Measurements from ENCODE around the gene TPD52L2.

Gene TPD52L2

GRCh38 chr20:63835021-63835858, 29.8 kb upstream of the TPD52L2 start:
- peak; percentile 90 for DNase-seq (ENCODE audit: low read depth, low spot score)

GRCh38 chr20:63836458-63837344, 28.4 kb upstream of the TPD52L2 start:
- Histone ChIP-seq H3K4me3 (ENCODE audit: low read length) (no peak overlapping the region), H3K27ac (ENCODE audit: low read length) (no peak overlapping the region), H3K36me3 (ENCODE audit: control insufficient read depth, insufficient read depth, low read length) (no peaks in the 10 kb centered on the region), H3K27me3 (ENCODE audit: control insufficient read depth, insufficient read depth, low read length) (peaks cover 2% of the 10 kb centered on the region; the same call in 1 of the 2 replicates), H3K4me1 (ENCODE audit: control insufficient read depth, insufficient read depth, low read length) (peaks cover 13% of the 10 kb centered on the region), H3K9me3 (ENCODE audit: control insufficient read depth, insufficient read depth, low read length) (no peaks in the 10 kb centered on the region)
- DNase-seq (ENCODE audit: low read depth, low spot score): no peak
- WGBS (ENCODE audit: insufficient coverage, insufficient read length): no CpG with 5 or more reads among the region's 27 CpGs

More at GRCh38 chr20:63835021-63835858, 29.8 kb upstream of the TPD52L2 start:
- no peaks in the 10 kb centered on the region for H3K9me3 ChIP-seq (ENCODE audit: control insufficient read depth, insufficient read depth, low read length)
- no CpG with 5 or more reads among the region's 21 CpGs for WGBS (ENCODE audit: insufficient coverage, insufficient read length)
- H3K4me1 ChIP-seq (ENCODE audit: control insufficient read depth, insufficient read depth, low read length): peaks cover 10% of the 10 kb centered on the region
- H3K4me3 ChIP-seq (ENCODE audit: low read length): no peak overlapping the region
- no peaks in the 10 kb centered on the region for H3K36me3 ChIP-seq (ENCODE audit: control insufficient read depth, insufficient read depth, low read length)
- H3K27me3 ChIP-seq (ENCODE audit: control insufficient read depth, insufficient read depth, low read length): peaks cover 2% of the 10 kb centered on the region; the same call in 1 of the 2 replicates
- no peak overlapping the region for H3K27ac ChIP-seq (ENCODE audit: low read length)

GRCh38 chr20:63837479-63837878, 27.6 kb upstream of the TPD52L2 start:
- H3K4me1 ChIP-seq (ENCODE audit: control insufficient read depth, insufficient read depth, low read length): peaks cover 12% of the 10 kb centered on the region
- H3K9me3 ChIP-seq (ENCODE audit: control insufficient read depth, insufficient read depth, low read length): no peaks in the 10 kb centered on the region
- peaks cover under 1% of the 10 kb centered on the region; the same call in 1 of the 2 replicates for H3K27me3 ChIP-seq (ENCODE audit: control insufficient read depth, insufficient read depth, low read length)
- no CpG with 5 or more reads among the region's 8 CpGs for WGBS (ENCODE audit: insufficient coverage, insufficient read length)
- H3K36me3 ChIP-seq (ENCODE audit: control insufficient read depth, insufficient read depth, low read length): no peaks in the 10 kb centered on the region
- DNase-seq (ENCODE audit: low read depth, low spot score): no peak
- no peak overlapping the region for H3K4me3 ChIP-seq (ENCODE audit: low read length)
- H3K27ac ChIP-seq (ENCODE audit: low read length): no peak overlapping the region

- Histone ChIP-seq H3K27ac (ENCODE audit: low read length) (no peak overlapping the region), H3K4me1 (ENCODE audit: control insufficient read depth, insufficient read depth, low read length) (peaks cover 9% of the 10 kb centered on the region), H3K9me3 (ENCODE audit: control insufficient read depth, insufficient read depth, low read length) (no peaks in the 10 kb centered on the region), H3K4me3 (ENCODE audit: low read length) (no peak overlapping the region), H3K36me3 (ENCODE audit: control insufficient read depth, insufficient read depth, low read length) (no peaks in the 10 kb centered on the region), H3K27me3 (ENCODE audit: control insufficient read depth, insufficient read depth, low read length) (no peaks in the 10 kb centered on the region)
- no CpG with 5 or more reads among the region's 13 CpGs for WGBS (ENCODE audit: insufficient coverage, insufficient read length)
- DNase-seq (ENCODE audit: low read depth, low spot score): no peak
These were observed 25.4 kb upstream of the TPD52L2 start for GRCh38 chr20:63839620-63840019.

DNA sequence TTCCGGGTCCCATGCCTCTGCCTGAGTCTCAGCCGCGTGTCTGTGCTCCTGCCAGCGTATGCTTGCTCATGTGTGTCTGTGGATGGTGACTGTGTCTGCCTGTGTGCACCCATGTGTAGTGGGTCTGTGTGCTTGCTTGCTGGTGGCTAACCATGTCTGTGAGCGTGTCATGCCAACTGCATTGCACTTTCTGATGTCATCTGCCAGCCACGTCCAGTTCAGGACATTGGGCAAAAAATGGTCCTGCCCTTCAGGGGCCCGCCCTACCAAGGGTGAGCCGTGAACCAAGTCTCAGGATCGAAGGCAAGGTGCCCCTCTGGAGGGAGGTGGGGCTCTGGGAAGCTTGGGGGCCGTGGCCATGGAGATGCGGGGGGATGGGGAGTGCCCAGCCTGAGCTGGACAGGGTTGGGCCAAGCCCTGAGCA, 24.7 kb upstream of the TPD52L2 start:
- Histone ChIP-seq H3K9me3 (ENCODE audit: control insufficient read depth, insufficient read depth, low read length) (no peaks in the 10 kb centered on the region), H3K4me1 (ENCODE audit: control insufficient read depth, insufficient read depth, low read length) (peaks cover 5% of the 10 kb centered on the region), H3K36me3 (ENCODE audit: control insufficient read depth, insufficient read depth, low read length) (no peaks in the 10 kb centered on the region), H3K27ac (ENCODE audit: low read length) (no peak overlapping the region), H3K4me3 (ENCODE audit: low read length) (no peak overlapping the region), H3K27me3 (ENCODE audit: control insufficient read depth, insufficient read depth, low read length) (no peaks in the 10 kb centered on the region)
- no peak for DNase-seq (ENCODE audit: low read depth, low spot score)
- no CpG with 5 or more reads among the region's 11 CpGs for WGBS (ENCODE audit: insufficient coverage, insufficient read length)

DNA sequence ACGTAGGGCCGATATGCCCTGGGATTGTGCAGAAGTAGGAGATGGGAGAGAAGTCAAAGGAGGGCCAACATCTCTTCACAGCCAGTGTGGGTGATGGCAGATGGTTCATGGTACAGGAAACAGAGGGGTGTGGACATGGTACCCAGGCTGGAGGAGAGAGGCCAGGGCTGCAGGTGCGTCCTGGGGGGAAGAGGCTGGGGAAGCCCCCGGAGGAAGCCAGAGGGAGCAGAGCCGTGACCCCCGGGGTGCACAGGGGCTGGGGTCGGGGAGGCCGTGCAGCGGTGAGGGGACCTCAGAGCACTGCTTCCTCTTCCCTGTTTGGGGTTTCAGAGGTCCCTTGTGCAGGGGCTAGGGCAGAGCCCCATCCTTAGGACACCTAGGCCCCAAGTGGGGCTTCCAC, 22.8 kb upstream of the TPD52L2 start:
- WGBS (ENCODE audit: insufficient coverage, insufficient read length): no CpG with 5 or more reads among the region's 9 CpGs

GRCh38 chr20:63843222-63843621, 21.8 kb upstream of the TPD52L2 start:
- Histone ChIP-seq H3K4me3 (ENCODE audit: low read length) (no peak overlapping the region), H3K4me1 (ENCODE audit: control insufficient read depth, insufficient read depth, low read length) (peaks cover 13% of the 10 kb centered on the region), H3K9me3 (ENCODE audit: control insufficient read depth, insufficient read depth, low read length) (no peaks in the 10 kb centered on the region), H3K36me3 (ENCODE audit: control insufficient read depth, insufficient read depth, low read length) (no peaks in the 10 kb centered on the region), H3K27ac (ENCODE audit: low read length) (no peak overlapping the region), H3K27me3 (ENCODE audit: control insufficient read depth, insufficient read depth, low read length) (no peaks in the 10 kb centered on the region)
- DNase-seq (ENCODE audit: low read depth, low spot score): no peak
- WGBS (ENCODE audit: insufficient coverage, insufficient read length): no CpG with 5 or more reads among the region's 12 CpGs

More for the DNA sequence above, 22.8 kb upstream of the TPD52L2 start:
- DNase-seq (ENCODE audit: low read depth, low spot score): no peak
- Histone ChIP-seq H3K27me3 (ENCODE audit: control insufficient read depth, insufficient read depth, low read length) (no peaks in the 10 kb centered on the region), H3K4me3 (ENCODE audit: low read length) (no peak overlapping the region), H3K4me1 (ENCODE audit: control insufficient read depth, insufficient read depth, low read length) (peaks cover 8% of the 10 kb centered on the region), H3K27ac (ENCODE audit: low read length) (no peak overlapping the region), H3K9me3 (ENCODE audit: control insufficient read depth, insufficient read depth, low read length) (no peaks in the 10 kb centered on the region), H3K36me3 (ENCODE audit: control insufficient read depth, insufficient read depth, low read length) (no peaks in the 10 kb centered on the region)

DNA sequence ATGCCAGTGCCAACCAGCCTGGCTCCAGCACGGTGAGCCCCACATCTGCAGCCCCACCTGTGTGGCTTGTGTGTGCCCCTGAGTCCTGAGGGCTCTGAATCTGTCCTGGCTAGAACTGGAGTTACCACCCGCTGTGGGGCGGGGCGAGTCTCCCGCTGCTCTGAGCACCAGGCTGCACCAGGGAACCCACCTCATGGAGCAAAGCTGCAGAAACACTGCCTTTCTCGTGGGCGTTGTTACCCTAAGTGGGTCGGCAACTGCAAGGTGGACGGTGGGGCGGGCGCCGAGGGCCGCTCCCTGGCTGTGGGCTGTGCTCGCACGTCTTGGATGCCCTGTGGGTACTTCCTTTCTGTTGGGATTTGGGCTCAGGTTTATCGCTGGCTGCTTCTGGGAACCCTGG, 21.3 kb upstream of the TPD52L2 start:
- Histone ChIP-seq H3K4me1 (ENCODE audit: control insufficient read depth, insufficient read depth, low read length) (peaks cover 18% of the 10 kb centered on the region), H3K36me3 (ENCODE audit: control insufficient read depth, insufficient read depth, low read length) (no peaks in the 10 kb centered on the region), H3K27me3 (ENCODE audit: control insufficient read depth, insufficient read depth, low read length) (no peaks in the 10 kb centered on the region), H3K27ac (ENCODE audit: low read length) (no peak overlapping the region), H3K4me3 (ENCODE audit: low read length) (no peak overlapping the region), H3K9me3 (ENCODE audit: control insufficient read depth, insufficient read depth, low read length) (no peaks in the 10 kb centered on the region)
- no peak for DNase-seq (ENCODE audit: low read depth, low spot score)
- WGBS (ENCODE audit: insufficient coverage, insufficient read length): no CpG with 5 or more reads among the region's 16 CpGs

- DNase-seq (ENCODE audit: low read depth, low spot score): no peak
- Histone ChIP-seq H3K4me1 (ENCODE audit: control insufficient read depth, insufficient read depth, low read length) (peaks cover 18% of the 10 kb centered on the region), H3K4me3 (ENCODE audit: low read length) (no peak overlapping the region), H3K9me3 (ENCODE audit: control insufficient read depth, insufficient read depth, low read length) (no peaks in the 10 kb centered on the region), H3K27ac (ENCODE audit: low read length) (no peak overlapping the region), H3K36me3 (ENCODE audit: control insufficient read depth, insufficient read depth, low read length) (no peaks in the 10 kb centered on the region), H3K27me3 (ENCODE audit: control insufficient read depth, insufficient read depth, low read length) (no peaks in the 10 kb centered on the region)
- WGBS (ENCODE audit: insufficient coverage, insufficient read length): no CpG with 5 or more reads among the region's 9 CpGs
These were observed 20.5 kb upstream of the TPD52L2 start for GRCh38 chr20:63844511-63844991.

DNA sequence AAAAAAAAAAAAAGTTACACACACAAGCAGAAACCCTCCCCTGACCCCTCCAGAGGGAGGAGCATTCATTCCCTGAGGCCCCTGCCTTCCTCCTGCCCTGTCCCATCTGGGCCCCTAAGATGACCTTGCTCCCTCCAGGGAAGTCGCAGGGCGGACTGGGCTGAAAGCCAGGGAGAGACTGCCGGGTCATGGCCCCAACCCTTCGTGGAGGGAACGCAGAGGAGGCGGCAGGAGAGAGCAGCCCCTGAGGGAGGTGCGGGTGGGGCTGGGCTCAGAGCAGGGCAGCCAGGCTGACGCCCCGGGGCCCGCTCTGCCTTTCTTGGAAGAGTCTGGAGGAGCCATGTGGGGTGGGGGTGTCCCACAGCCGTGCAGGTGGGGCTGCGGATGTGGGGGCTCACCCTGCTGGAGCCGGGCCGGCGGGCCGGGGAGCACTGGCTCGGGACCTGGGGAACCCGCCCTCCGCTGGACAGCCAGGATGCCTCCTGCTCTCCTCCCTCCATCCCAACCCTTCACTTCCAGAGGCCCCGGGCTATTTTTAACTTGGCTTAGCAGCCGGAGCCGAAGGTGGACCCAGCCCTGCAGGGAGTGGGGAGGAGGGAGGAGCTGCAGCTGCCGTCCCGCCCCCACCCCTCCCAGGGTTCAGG, 18.8 kb upstream of the TPD52L2 start:
- DNase-seq (ENCODE audit: low read depth, low spot score): no peak
- H3K4me3 ChIP-seq (ENCODE audit: low read length): peak overlapping the region; percentile 19; the same call in 1 of the 2 replicates
- WGBS (ENCODE audit: insufficient coverage, insufficient read length): no CpG with 5 or more reads among the region's 24 CpGs

More for the DNA sequence above, 18.8 kb upstream of the TPD52L2 start:
- Histone ChIP-seq H3K9me3 (ENCODE audit: control insufficient read depth, insufficient read depth, low read length) (no peaks in the 10 kb centered on the region), H3K4me1 (ENCODE audit: control insufficient read depth, insufficient read depth, low read length) (peaks cover 15% of the 10 kb centered on the region), H3K27me3 (ENCODE audit: control insufficient read depth, insufficient read depth, low read length) (no peaks in the 10 kb centered on the region), H3K36me3 (ENCODE audit: control insufficient read depth, insufficient read depth, low read length) (no peaks in the 10 kb centered on the region), H3K27ac (ENCODE audit: low read length) (no peak overlapping the region)

All from iPS DF 6.9 (cell line).